PC-9 (cell line): ENCODE measurements around the gene P3H3. TPM values are rescaled to one million over a fixed set of nuclear protein-coding genes. Genes with fewer than 3 reads are reported as not detected.

Experiments used
- BruUV-seq: library from RNA; stranded (reverse); fragments of 400-500 nt; replicated peaks from 2 replicates; lab custom pipeline; 2021; lab: Mats Ljungman, UMichigan
- CTCF ChIA-PET: fragments of 300-600 bp; sonication (Branson Sonifier 250); formaldehyde crosslinking; loops from one replicate; lab custom pipeline; 2022; ENCODE audit warnings: antibody characterized with exemption; lab: Charles Lee
- POLR2A ChIA-PET: fragments of 300-600 bp; sonication (Branson Sonifier 250); formaldehyde crosslinking; loops from one replicate; lab custom pipeline; 2022; ENCODE audit warnings: antibody characterized with exemption; ENCODE audit not compliant: unreplicated experiment; lab: Charles Lee
- DNase-seq, 2 experiments: peaks; one replicate each; pipeline versions ENCODE4 v3.0.0 to v3.0.0-alpha.2; 2015 to 2022; ENCODE audit warnings: mixed read lengths in 1 of 2
- H2AFZ ChIP-seq: fragments of 200-600 bp; sonication (generic); 2 replicates; pipeline ENCODE4 v1.8.1; 2017; ENCODE audit warnings: antibody characterized with exemption
- H3F3A ChIP-seq: fragments of 200-600 bp; sonication (generic); 2 replicates; pipeline ENCODE4 v1.8.1; 2017; ENCODE audit warnings: antibody characterized with exemption, mild to moderate bottlenecking, low read depth; ENCODE audit not compliant: insufficient read depth
- H3K27ac ChIP-seq: fragments of 200-600 bp; sonication (generic); 2 replicates; pipeline ENCODE4 v1.6.1; 2016; ENCODE audit warnings: mixed run types
- H3K27me3 ChIP-seq: fragments of 200-600 bp; sonication (generic); 2 replicates; pipeline ENCODE4 v1.6.1; 2016; ENCODE audit warnings: low read depth, mixed run types; ENCODE audit not compliant: insufficient read depth
- H3K36me3 ChIP-seq: fragments of 200-600 bp; sonication (generic); 2 replicates; pipeline ENCODE4 v1.6.1; 2016; ENCODE audit warnings: low read depth, mixed run types
- H3K4me1 ChIP-seq: fragments of 200-600 bp; sonication (generic); replicated peaks from 2 replicates; pipeline ENCODE4 v1.6.1; 2016; ENCODE audit warnings: mixed run types; ENCODE audit not compliant: insufficient read depth
- H3K4me2 ChIP-seq: fragments of 200-600 bp; sonication (generic); 2 replicates; pipeline ENCODE4 v1.6.1; 2017; ENCODE audit warnings: mixed run types
- H3K4me3 ChIP-seq: fragments of 200-600 bp; sonication (generic); 2 replicates; pipeline ENCODE4 v1.6.1; 2016; ENCODE audit warnings: mixed run types
- H3K79me2 ChIP-seq: fragments of 200-600 bp; sonication (generic); 2 replicates; pipeline ENCODE4 v1.6.1; 2017; ENCODE audit warnings: low read depth, mixed run types
- H3K9me2 ChIP-seq: fragments of 200-600 bp; sonication (generic); 2 replicates; pipeline ENCODE4 v1.8.1; 2017; ENCODE audit warnings: mild to moderate bottlenecking; ENCODE audit not compliant: insufficient read depth
- H3K9me3 ChIP-seq: fragments of 200-600 bp; sonication (generic); 2 replicates; pipeline ENCODE4 v1.8.1; 2016; ENCODE audit warnings: low read depth; ENCODE audit not compliant: insufficient read depth
- H4K20me1 ChIP-seq: fragments of 200-600 bp; sonication (generic); 2 replicates; pipeline ENCODE4 v1.8.1; 2017; ENCODE audit not compliant: insufficient read depth
- EZH2 ChIP-seq: fragments of 200-600 bp; sonication (generic); IDR thresholded peaks from 2 replicates; pipeline ENCODE4 v1.8.0; 2017; ENCODE audit warnings: antibody characterized with exemption, low read depth
- intact Hi-C: fragments of 100-400 bp; cut with micrococcal nuclease; formaldehyde crosslinking; loops from one replicate; pipeline ENCODE4 v1.10.0; 2022; ENCODE audit not compliant: unreplicated experiment
- total RNA-seq: library from RNA; stranded (reverse); gene quantifications from 2 replicates; pipeline ENCODE4 v1.2.3, GENCODE V29; 2021
- TF ChIP-seq, protein P1 (sequence below): fragments of 200-600 bp; sonication (generic); conservative IDR thresholded peaks from 2 replicates; pipeline ENCODE4 v1.6.1; 2017; ENCODE audit warnings: mixed run types, antibody characterized with exemption, mild to moderate bottlenecking, moderate library complexity

The P3H3 gene
- total RNA-seq, 1 experiment from 2014 or later, result 0.52 TPM

DNA sequence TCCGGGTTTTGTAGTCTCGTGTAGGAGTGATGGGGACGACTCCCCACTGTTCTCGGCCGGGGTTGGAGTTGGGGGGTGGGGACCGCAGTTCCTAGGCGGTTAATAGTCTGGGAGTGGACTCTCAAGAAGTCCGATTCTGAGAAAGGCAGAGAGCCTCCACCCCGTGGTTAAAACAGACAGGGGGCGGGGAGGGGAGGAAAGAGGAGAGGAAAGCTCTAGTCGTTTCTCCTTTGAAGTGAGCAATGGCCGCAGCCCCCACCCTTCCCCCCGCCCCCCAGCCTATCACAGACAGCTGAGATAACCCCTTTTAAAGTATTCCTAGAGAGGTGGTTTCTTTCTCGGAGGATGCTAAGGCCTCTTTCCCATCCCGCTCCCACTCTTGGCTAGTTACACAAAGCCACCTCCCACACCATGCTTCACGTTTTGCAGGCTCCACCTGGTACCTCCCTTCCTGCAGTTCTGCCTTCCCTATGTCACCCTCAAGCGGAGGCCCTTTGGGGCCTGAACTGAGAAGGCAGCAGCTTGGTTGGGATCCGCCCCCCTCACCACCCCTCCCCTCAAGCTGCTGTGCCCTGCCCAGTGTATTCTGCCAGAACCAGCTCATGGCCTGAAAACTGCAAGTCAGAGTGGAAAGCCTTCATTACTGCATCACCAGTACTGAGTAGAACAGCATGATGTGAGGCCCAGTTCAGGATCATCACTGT lies 24.6 kb downstream of the P3H3 start:
- H2AFZ ChIP-seq, result peak overlapping the region; percentile 55; the same call in 1 of the 2 replicates
- no peak for TF ChIP-seq EZH2
- TF ChIP-seq, protein P1, sequence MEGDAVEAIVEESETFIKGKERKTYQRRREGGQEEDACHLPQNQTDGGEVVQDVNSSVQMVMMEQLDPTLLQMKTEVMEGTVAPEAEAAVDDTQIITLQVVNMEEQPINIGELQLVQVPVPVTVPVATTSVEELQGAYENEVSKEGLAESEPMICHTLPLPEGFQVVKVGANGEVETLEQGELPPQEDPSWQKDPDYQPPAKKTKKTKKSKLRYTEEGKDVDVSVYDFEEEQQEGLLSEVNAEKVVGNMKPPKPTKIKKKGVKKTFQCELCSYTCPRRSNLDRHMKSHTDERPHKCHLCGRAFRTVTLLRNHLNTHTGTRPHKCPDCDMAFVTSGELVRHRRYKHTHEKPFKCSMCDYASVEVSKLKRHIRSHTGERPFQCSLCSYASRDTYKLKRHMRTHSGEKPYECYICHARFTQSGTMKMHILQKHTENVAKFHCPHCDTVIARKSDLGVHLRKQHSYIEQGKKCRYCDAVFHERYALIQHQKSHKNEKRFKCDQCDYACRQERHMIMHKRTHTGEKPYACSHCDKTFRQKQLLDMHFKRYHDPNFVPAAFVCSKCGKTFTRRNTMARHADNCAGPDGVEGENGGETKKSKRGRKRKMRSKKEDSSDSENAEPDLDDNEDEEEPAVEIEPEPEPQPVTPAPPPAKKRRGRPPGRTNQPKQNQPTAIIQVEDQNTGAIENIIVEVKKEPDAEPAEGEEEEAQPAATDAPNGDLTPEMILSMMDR, result no peak
- H3K79me2 ChIP-seq, result peaks cover 48% of the 10 kb centered on the region
- H4K20me1 ChIP-seq, result peaks cover 10% of the 10 kb centered on the region; the same call in 1 of the 2 replicates
- peak; percentile 75 to 88 for DNase-seq
- H3K4me2 ChIP-seq, result peak overlapping the region; percentile 96
- no TSS peak for BruUV-seq
- no peaks in the 10 kb centered on the region for H3K9me3 ChIP-seq
- no peaks in the 10 kb centered on the region for H3K27me3 ChIP-seq
- H3F3A ChIP-seq, result peaks cover 24% of the 10 kb centered on the region; the same call in 1 of the 2 replicates
- intact Hi-C loops, result loop anchor here (1.0 to 5.0 kb wide), 8 partner anchors 14 to 286 kb away; partner anchors contain the start of genes LRRC23, MLF2, NOP2 and PTMS
- peak overlapping the region; percentile 66 for H3K27ac ChIP-seq
- POLR2A ChIA-PET, result interaction anchor here (0.5 to 3.1 kb wide), 17 partner anchors 14 to 864 kb away, joined by 3 to 31 read pairs (median 4); partner anchors contain the start of genes C12orf57, COPS7A, MLF2 and PTMS
- CTCF ChIA-PET, result interaction anchor here (0.5 to 2.0 kb wide), 14 partner anchors 17 to 295 kb away, joined by 3 to 10 read pairs (median 5); partner anchors contain the start of genes MLF2, SPSB2 and ZNF384
- peak overlapping the region; percentile 83 for H3K4me3 ChIP-seq
- H3K36me3 ChIP-seq, result peaks cover 19% of the 10 kb centered on the region
- H3K9me2 ChIP-seq, result no peaks in the 10 kb centered on the region
- peaks cover 25% of the 10 kb centered on the region for H3K4me1 ChIP-seq

DNA sequence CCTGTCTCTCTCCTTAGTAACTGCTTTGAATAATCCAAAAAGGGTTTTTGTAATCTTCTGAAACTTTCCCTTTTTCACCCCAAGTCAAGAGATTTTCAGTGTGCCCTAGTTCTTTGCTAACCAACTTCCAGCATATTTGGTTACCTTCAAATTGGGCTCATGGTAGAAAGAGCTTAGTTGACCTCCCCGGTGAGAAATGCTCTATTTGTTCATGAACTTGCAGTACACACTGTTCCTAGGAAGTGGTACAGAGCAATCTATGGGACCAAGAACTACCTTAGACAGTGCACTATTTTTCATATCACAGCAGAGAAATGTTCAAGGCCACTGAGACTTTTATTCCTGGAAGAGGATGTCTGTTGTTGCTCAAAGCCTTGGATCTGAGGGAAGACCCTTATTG lies 25.4 kb downstream of the P3H3 start:
- no peak for DNase-seq
- intact Hi-C loops, result loop anchor here (2.0 to 5.0 kb wide), 3 partner anchors 51 to 286 kb away; partner anchors contain the start of genes LRRC23 and NOP2
- no peaks in the 10 kb centered on the region for H3K27me3 ChIP-seq
- H3K4me1 ChIP-seq, result peaks cover 25% of the 10 kb centered on the region
- peak overlapping the region; percentile 66 for H3K27ac ChIP-seq
- no peaks in the 10 kb centered on the region for H3K9me2 ChIP-seq
- TSS peak; percentile 25 for BruUV-seq
- H3K79me2 ChIP-seq, result peaks cover 48% of the 10 kb centered on the region
- H4K20me1 ChIP-seq, result peaks cover 10% of the 10 kb centered on the region; the same call in 1 of the 2 replicates
- peak overlapping the region; percentile 96 for H3K4me2 ChIP-seq
- H2AFZ ChIP-seq, result no peak overlapping the region
- CTCF ChIA-PET, result interaction anchor here (0.6 to 1.5 kb wide), 3 partner anchors 16 to 191 kb away, joined by 3 to 9 read pairs (median 5); no protein-coding TSS in a partner anchor
- H3K36me3 ChIP-seq, result peaks cover 28% of the 10 kb centered on the region
- H3K4me3 ChIP-seq, result peak overlapping the region; percentile 83
- TF ChIP-seq EZH2, result no peak
- TF ChIP-seq, protein P1, result no peak
- H3K9me3 ChIP-seq, result no peaks in the 10 kb centered on the region
- POLR2A ChIA-PET, result interaction anchor here (0.6 to 3.1 kb wide), 6 partner anchors 88 to 336 kb away, joined by 3 to 31 read pairs (median 8); partner anchors contain the start of genes C12orf57, MLF2, PTMS and RNU7-1
- peaks cover 15% of the 10 kb centered on the region; the same call in 1 of the 2 replicates for H3F3A ChIP-seq

GRCh38 chr12:6854036-6854435 lies 25.8 kb downstream of the P3H3 start:
- H3K9me3 ChIP-seq, result no peaks in the 10 kb centered on the region
- peak overlapping the region; percentile 96 for H3K4me2 ChIP-seq
- POLR2A ChIA-PET, result interaction anchor here (0.5 to 0.7 kb wide), 3 partner anchors 87 to 1614 kb away, joined by 3 to 4 read pairs (median 4); no protein-coding TSS in a partner anchor
- no peaks in the 10 kb centered on the region for H3K27me3 ChIP-seq
- peaks cover 48% of the 10 kb centered on the region for H3K79me2 ChIP-seq
- intact Hi-C loops, result loop anchor here (5.0 kb wide), 2 partner anchors 108 to 287 kb away; partner anchors contain the start of gene NOP2
- no peak overlapping the region for H2AFZ ChIP-seq
- CTCF ChIA-PET, result no interaction called here
- TF ChIP-seq, protein P1, result no peak
- no peak for TF ChIP-seq EZH2
- H3F3A ChIP-seq, result peaks cover 15% of the 10 kb centered on the region; the same call in 1 of the 2 replicates
- H3K27ac ChIP-seq, result no peak overlapping the region
- no peaks in the 10 kb centered on the region for H3K9me2 ChIP-seq
- H3K4me3 ChIP-seq, result peak overlapping the region; percentile 83; the same call in 1 of the 2 replicates
- DNase-seq, result no peak
- no TSS peak for BruUV-seq
- peaks cover 25% of the 10 kb centered on the region for H3K4me1 ChIP-seq
- peaks cover 10% of the 10 kb centered on the region; the same call in 1 of the 2 replicates for H4K20me1 ChIP-seq
- H3K36me3 ChIP-seq, result peaks cover 30% of the 10 kb centered on the region
